OCI-LY7 (cell line): ENCODE measurements around the gene CDK17. TPM values are rescaled to one million over a fixed set of nuclear protein-coding genes. Genes with fewer than 3 reads are reported as not detected.

Experiments
- BruUV-seq: library from RNA; stranded (reverse); fragments of 400-500 nt; replicated peaks from 2 replicates; lab custom pipeline; 2021; lab: Mats Ljungman, UMichigan
- CTCF ChIA-PET: fragments of 300-600 bp; sonication (Branson Sonifier 250); formaldehyde crosslinking; loops from one replicate; lab custom pipeline; 2022; ENCODE audit warnings: antibody characterized with exemption; ENCODE audit not compliant: unreplicated experiment; lab: Charles Lee
- POLR2A ChIA-PET: fragments of 300-600 bp; sonication (Branson Sonifier 250); formaldehyde crosslinking; loops from one replicate; lab custom pipeline; 2022; ENCODE audit warnings: antibody characterized with exemption; lab: Charles Lee
- DNase-seq: peaks from one replicate; pipeline ENCODE4 v3.0.0-alpha.2; 2015; ENCODE audit warnings: low spot score
- H2AFZ ChIP-seq: fragments of 200-600 bp; sonication (generic), shearing (Covaris generic); 2 replicates; pipeline ENCODE4 v1.6.1; 2014; ENCODE audit warnings: mild to moderate bottlenecking, antibody characterized with exemption, low read length, moderate library complexity
- H3K27ac ChIP-seq: fragments of 200-600 bp; sonication (generic); 2 replicates; pipeline ENCODE4 v1.5.1; 2014; ENCODE audit warnings: mixed run types, low read depth, mild to moderate bottlenecking, moderate library complexity, low read length, inconsistent platforms; ENCODE audit not compliant: poor library complexity, severe bottlenecking
- H3K36me3 ChIP-seq: fragments of 200-600 bp; sonication (generic); 2 replicates; pipeline ENCODE4 v1.6.1; 2014; ENCODE audit warnings: mild to moderate bottlenecking, antibody characterized with exemption, low read length, moderate library complexity, mixed read lengths; ENCODE audit not compliant: insufficient read depth
- H3K4me1 ChIP-seq: fragments of 200-600 bp; sonication (generic); 2 replicates; pipeline ENCODE4 v1.5.1; 2014; ENCODE audit warnings: mild to moderate bottlenecking, low read length; ENCODE audit not compliant: insufficient read depth, poor library complexity, severe bottlenecking
- H3K4me2 ChIP-seq: fragments of 200-600 bp; sonication (generic); 2 replicates; pipeline ENCODE4 v1.6.1; 2014; ENCODE audit warnings: mild to moderate bottlenecking, low read length
- H3K4me3 ChIP-seq: fragments of 200-600 bp; sonication (generic); 2 replicates; pipeline ENCODE4 v1.5.1; 2014; ENCODE audit warnings: mild to moderate bottlenecking, low read depth, low read length; ENCODE audit not compliant: poor library complexity, severe bottlenecking
- H3K79me2 ChIP-seq: fragments of 200-600 bp; sonication (generic); 2 replicates; pipeline ENCODE4 v1.6.1; 2016; ENCODE audit warnings: low read depth, mild to moderate bottlenecking, low read length, moderate library complexity, mixed read lengths; ENCODE audit not compliant: insufficient read depth
- H3K9me2 ChIP-seq: fragments of 200-600 bp; sonication (generic); 2 replicates; pipeline ENCODE4 v1.6.1; 2016; ENCODE audit warnings: mild to moderate bottlenecking, low read length, mixed read lengths; ENCODE audit not compliant: insufficient read depth
- H3K9me3 ChIP-seq: fragments of 200-600 bp; sonication (generic); 2 replicates; pipeline ENCODE4 v1.6.1; 2014; ENCODE audit warnings: mild to moderate bottlenecking, mixed run types, low read length, mixed read lengths
- H4K20me1 ChIP-seq: fragments of 200-600 bp; sonication (generic); 2 replicates; pipeline ENCODE4 v1.6.1; 2014; ENCODE audit warnings: mild to moderate bottlenecking, antibody characterized with exemption, low read length, moderate library complexity, mixed read lengths; ENCODE audit not compliant: insufficient read depth
- CTCF ChIP-seq: fragments of 200-600 bp; sonication (generic); conservative IDR thresholded peaks from 2 replicates; pipeline ENCODE4 v1.5.1; 2014; ENCODE audit warnings: mild to moderate bottlenecking, antibody characterized with exemption, low read length, moderate library complexity, mixed read lengths
- EZH2phosphoT487 ChIP-seq: fragments of 200-600 bp; sonication (generic); IDR thresholded peaks from 2 replicates; pipeline ENCODE4 v1.6.1; 2018; ENCODE audit warnings: low read depth, borderline replicate concordance, mild to moderate bottlenecking, mixed run types, antibody characterized with exemption, low read length, moderate library complexity, mixed read lengths
- intact Hi-C: fragments of 100-400 bp; cut with micrococcal nuclease; formaldehyde crosslinking; loops from one replicate; pipeline ENCODE4 v1.10.0; 2022; ENCODE audit not compliant: unreplicated experiment
- total RNA-seq, 2 experiments: library from RNA; depleted of rRNA in 1 of 2; stranded (reverse); fragments of >200 nt in 1 of 2; shearing (Covaris generic) in 1 of 2; gene quantifications; 2 replicates each; pipeline ENCODE4 v1.2.3, GENCODE V29; 2014 to 2022

The CDK17 gene
- total RNA-seq, 2 experiments from 2014 or later, result 34.5 to 43.4 TPM

- BruUV-seq, result no TSS peak
- peaks cover 99% of the 10 kb centered on the region for H3K79me2 ChIP-seq
- no peaks in the 10 kb centered on the region for H3K36me3 ChIP-seq
- H3K4me1 ChIP-seq, result peaks cover 40% of the 10 kb centered on the region
- ChIA-PET POLR2A (interaction anchor here (0.9 to 1.3 kb wide), 4 partner anchors 11 to 34 kb away, joined by 3 to 4 read pairs (median 3); no protein-coding TSS in a partner anchor), CTCF (no interaction called here)
- H3K4me3 ChIP-seq, result no peak overlapping the region
- no peaks in the 10 kb centered on the region for H3K9me3 ChIP-seq
- TF ChIP-seq EZH2phosphoT487 (no peak), CTCF (no peak)
- no peaks in the 10 kb centered on the region for H3K9me2 ChIP-seq
- no peak overlapping the region for H3K27ac ChIP-seq
- H2AFZ ChIP-seq, result no peak overlapping the region
- no peak overlapping the region for H3K4me2 ChIP-seq
- H4K20me1 ChIP-seq, result peaks cover 20% of the 10 kb centered on the region; the same call in 1 of the 2 replicates
- intact Hi-C loops, result no loop called here
- no peak for DNase-seq
Measured at GRCh38 chr12:96371790-96372699, 28.2 kb downstream of the CDK17 start.

- ChIA-PET POLR2A (interaction anchor here (0.6 to 1.5 kb wide), 4 partner anchors 15 to 33 kb away, joined by 3 to 6 read pairs (median 4); no protein-coding TSS in a partner anchor), CTCF (no interaction called here)
- Histone ChIP-seq H3K79me2 (peaks cover 98% of the 10 kb centered on the region), H3K9me2 (no peaks in the 10 kb centered on the region), H3K27ac (no peak overlapping the region), H3K4me1 (peaks cover 32% of the 10 kb centered on the region), H3K4me3 (no peak overlapping the region), H4K20me1 (peaks cover 17% of the 10 kb centered on the region; the same call in 1 of the 2 replicates), H3K36me3 (no peaks in the 10 kb centered on the region), H2AFZ (no peak overlapping the region), H3K4me2 (no peak overlapping the region), H3K9me3 (no peaks in the 10 kb centered on the region)
- DNase-seq, result no peak
- no peak for TF ChIP-seq CTCF
- no peak for TF ChIP-seq EZH2phosphoT487
- intact Hi-C loops, result no loop called here
- no TSS peak for BruUV-seq
Measured at GRCh38 chr12:96371138-96371789, 29.0 kb downstream of the CDK17 start.
